GM12878 (cell line): ENCODE results near the gene TMEM52. TPM values are rescaled to one million over a fixed set of nuclear protein-coding genes. Genes with fewer than 3 reads are reported as not detected.

Experiments
- BCL3 ChIP-seq: IDR thresholded peaks from 2 replicates; pipeline ENCODE4 v1.6.1; 2011; ENCODE audit warnings: borderline replicate concordance, low read depth, mild to moderate bottlenecking, moderate library complexity, low read length; ENCODE audit not compliant: insufficient read depth, poor library complexity, severe bottlenecking
- CHD1 ChIP-seq: IDR thresholded peaks from 2 replicates; pipeline ENCODE4 v1.6.1; 2012; ENCODE audit warnings: low read depth, low read length, improper control_type of control experiment
- CHD2 ChIP-seq: IDR thresholded peaks from 2 replicates; pipeline ENCODE4 v1.6.1; 2011; ENCODE audit warnings: low read depth, low read length, improper control_type of control experiment, borderline replicate concordance
- CREB1 ChIP-seq: IDR thresholded peaks from 2 replicates; pipeline ENCODE4 v1.6.1; 2012; ENCODE audit warnings: low read depth, mild to moderate bottlenecking, inconsistent platforms
- DPF2 ChIP-seq: fragments of 450-650 bp; IDR thresholded peaks from 2 replicates; pipeline ENCODE4 v1.6.1; 2017; ENCODE audit warnings: mild to moderate bottlenecking
- EP300 ChIP-seq, 2 experiments: fragments of 150-350 bp in 1 of 2; IDR thresholded peaks; 2 replicates each; pipeline ENCODE4 v1.6.1; 2011 to 2012; ENCODE audit warnings: low read depth in 2 of 2, low read length in 2 of 2, borderline replicate concordance in 1 of 2, improper control_type of control experiment in 1 of 2, inconsistent platforms in 1 of 2; ENCODE audit not compliant: control insufficient read depth in 1 of 2
- FOXM1 ChIP-seq: IDR thresholded peaks from 2 replicates; pipeline ENCODE4 v1.6.1; 2012; ENCODE audit warnings: low read depth, mild to moderate bottlenecking, inconsistent platforms, low read length, moderate library complexity
- KLF5 ChIP-seq: fragments of 450-650 bp; IDR thresholded peaks from 2 replicates; pipeline ENCODE4 v1.6.1; 2014; ENCODE audit warnings: mild to moderate bottlenecking; ENCODE audit not compliant: partially characterized antibody
- LARP7 ChIP-seq: fragments of 450-650 bp; IDR thresholded peaks from 2 replicates; pipeline ENCODE4 v1.6.1; 2017; ENCODE audit warnings: mild to moderate bottlenecking
- MTA2 ChIP-seq: fragments of 450-650 bp; IDR thresholded peaks from 2 replicates; pipeline ENCODE4 v1.6.1; 2016; ENCODE audit warnings: low read depth, mild to moderate bottlenecking, moderate library complexity
- NFXL1 ChIP-seq: fragments of 450-650 bp; IDR thresholded peaks from 2 replicates; pipeline ENCODE4 v1.6.1; 2017; ENCODE audit warnings: antibody characterized with exemption, mild to moderate bottlenecking, borderline replicate concordance
- NFYA ChIP-seq: IDR thresholded peaks from 2 replicates; pipeline ENCODE4 v1.6.1; 2011; ENCODE audit warnings: low read depth, mild to moderate bottlenecking, low read length, improper control_type of control experiment, borderline replicate concordance
- PRDM15 ChIP-seq: fragments of 450-650 bp; formaldehyde crosslinking; IDR thresholded peaks from 2 replicates; pipeline ENCODE4 v1.4.0; 2020; ENCODE audit warnings: mild to moderate bottlenecking, moderate library complexity
- RCOR1 ChIP-seq: conservative IDR thresholded peaks from 2 replicates; pipeline ENCODE4 v1.6.1; 2012; ENCODE audit warnings: low read depth, low read length, improper control_type of control experiment
- REST ChIP-seq: IDR thresholded peaks from 2 replicates; pipeline ENCODE4 v1.6.1; 2012; ENCODE audit warnings: mild to moderate bottlenecking, low read depth, low read length
- RUNX3 ChIP-seq: IDR thresholded peaks from 2 replicates; pipeline ENCODE4 v1.6.1; 2012; ENCODE audit warnings: low read length, inconsistent platforms
- SIN3A ChIP-seq: IDR thresholded peaks from 2 replicates; pipeline ENCODE4 v1.6.1; 2012; ENCODE audit warnings: low read depth, low read length, improper control_type of control experiment
- SMAD1 ChIP-seq: fragments of 450-650 bp; IDR thresholded peaks from 2 replicates; pipeline ENCODE4 v1.6.1; 2018; ENCODE audit warnings: mild to moderate bottlenecking, low read depth; ENCODE audit not compliant: partially characterized antibody
- SMARCA5 ChIP-seq: fragments of 450-650 bp; IDR thresholded peaks from 2 replicates; pipeline ENCODE4 v1.6.1; 2017; ENCODE audit warnings: mild to moderate bottlenecking
- SREBF2 ChIP-seq: IDR thresholded peaks from 2 replicates; pipeline ENCODE4 v1.6.1; 2012; ENCODE audit warnings: mild to moderate bottlenecking, low read length
- SRF ChIP-seq, 2 experiments: IDR thresholded peaks; 2 replicates each; pipeline ENCODE4 v1.6.1; 2011; ENCODE audit warnings: low read depth in 2 of 2, low read length in 2 of 2, mild to moderate bottlenecking in 1 of 2, moderate library complexity in 1 of 2
- ZNF384 ChIP-seq: IDR thresholded peaks from 2 replicates; pipeline ENCODE4 v1.6.1; 2012; ENCODE audit warnings: low read depth, mild to moderate bottlenecking, low read length, improper control_type of control experiment, borderline replicate concordance
- ZZZ3 ChIP-seq: IDR thresholded peaks from 2 replicates; pipeline ENCODE4 v1.6.1; 2011; ENCODE audit warnings: low read depth; ENCODE audit not compliant: control insufficient read depth, insufficient read length
- polyA plus RNA-seq, 11 experiments: library from polyadenylated mRNA; depleted of rRNA in 4 of 11; unstranded in 6 of 11; stranded (reverse) in 5 of 11; fragments of >200 nt; fragmentation: Nextera tagmentation in 4 of 11; fragmentation: Illumina TruSeq in 1 of 11; extraction: Ambion mirVana in 4 of 11; extraction: Trizol in 1 of 11; gene quantifications; 1 replicate in 1 of 11; 2 replicates in 10 of 11; pipeline versions ENCODE4 v1.2.1 to v1.2.3, GENCODE V29; 2011 to 2016; ENCODE audit warnings: inconsistent platforms in 2 of 11, missing spikeins in 2 of 11, low read depth in 1 of 11
- total RNA-seq, 4 experiments: library from RNA; depleted of rRNA in 3 of 4; stranded (reverse); fragments of >200 nt in 3 of 4; fragmentation: Illumina TruSeq in 1 of 4; extraction: Trizol in 1 of 4; gene quantifications; 2 replicates each; pipeline versions ENCODE4 v1.2.1 to v1.2.3, GENCODE V29; 2013 to 2021

Gene TMEM52
- total and polyA plus RNA-seq, 10 of the 15 experiments (the other 5 are each of a cell fraction or from before 2014, with no cell fraction given), result 0.17 to 0.33 (median 0.24) TPM; not detected in 7

GRCh38 chr1:1907098-1907736 is 11.9 kb downstream of the TMEM52 start (continued):
- TF ChIP-seq REST (no peak), CHD2 (no peak), RUNX3 (no peak), PRDM15 (CRISPR knock-in tag) (no peak), ZNF384 (no peak; the same call in 1 of the 2 replicates), EP300 (IDR thresholded peaks at IDR 0.05; ENCODE audit: borderline replicate concordance in 1 of 2, control insufficient read depth in 1 of 2, low read depth in 2 of 2, low read length in 2 of 2) (peak in 1 of 2 experiments; percentile 63; a peak in 2 of 4 replicates), DPF2 (peak; percentile 53; the same call in 1 of the 2 replicates), SREBF2 (no peak), NFYA (no peak), SIN3A (no peak), BCL3 (no peak), SRF (IDR thresholded peaks at IDR 0.05; ENCODE audit: low read depth in 2 of 2, low read length in 2 of 2) (no peak), ZZZ3 (no peak), FOXM1 (no peak), KLF5 (no peak), LARP7 (no peak), CREB1 (0 out of 2 replicates have a peak, but pooled peaks have one; percentile 14), SMARCA5 (no peak), MTA2 (no peak), NFXL1 (no peak), RCOR1 (no peak), CHD1 (no peak), SMAD1 (no peak)
